Measurements from ENCODE around the gene KL. TPM values are rescaled to one million over a fixed set of nuclear protein-coding genes. Genes with fewer than 3 reads are reported as not detected.

Gene KL
- total RNA-seq, 2 experiments from 2014 or later: 0.23 TPM; not detected in 1

DNA sequence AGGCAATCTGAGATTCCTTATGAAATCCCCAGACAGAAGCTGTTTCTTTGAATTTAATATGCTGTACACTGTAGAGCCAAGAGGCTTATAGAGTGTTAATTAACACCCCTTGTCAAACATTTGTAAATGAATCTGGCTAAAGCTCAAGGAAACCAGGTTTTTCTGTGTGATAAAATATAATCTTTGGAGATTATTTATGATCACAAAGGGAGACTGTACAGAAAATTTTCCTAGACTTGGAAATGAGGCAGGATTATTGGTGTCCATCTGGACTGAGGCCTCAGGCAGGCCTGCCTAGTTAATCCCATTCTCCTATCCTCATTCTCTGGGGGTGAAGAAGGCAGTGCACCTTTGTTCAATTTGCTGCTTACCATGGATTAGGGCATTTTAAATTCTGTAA, 17.8 kb downstream of the KL start:
- H3K27ac Mint-ChIP-seq: no peak overlapping the region
- CTCF ChIA-PET: no interaction called here
- H3K27me3 Mint-ChIP-seq: peaks cover 16% of the 10 kb centered on the region
- ATAC-seq (no peak), DNase-seq (no peak)
- peaks cover 9% of the 10 kb centered on the region for H3K4me1 Mint-ChIP-seq
- peaks cover 2% of the 10 kb centered on the region for H3K36me3 Mint-ChIP-seq
- no peak overlapping the region for H3K4me3 Mint-ChIP-seq
- no peaks in the 10 kb centered on the region for H3K9me3 Mint-ChIP-seq (ENCODE audit: low read depth)

GRCh38 chr13:33034882-33035520, 18.8 kb downstream of the KL start:
- no peaks in the 10 kb centered on the region for H3K9me3 Mint-ChIP-seq (ENCODE audit: low read depth)
- H3K4me1 Mint-ChIP-seq: peaks cover 9% of the 10 kb centered on the region
- H3K27ac Mint-ChIP-seq: no peak overlapping the region
- CTCF ChIA-PET: no interaction called here
- H3K4me3 Mint-ChIP-seq: no peak overlapping the region
- peaks cover 2% of the 10 kb centered on the region for H3K36me3 Mint-ChIP-seq
- DNase-seq (no peak), ATAC-seq (no peak)
- peaks cover 22% of the 10 kb centered on the region for H3K27me3 Mint-ChIP-seq

GRCh38 chr13:33037673-33038072, 21.4 kb downstream of the KL start:
- no peak overlapping the region for H3K27ac Mint-ChIP-seq
- peaks cover 9% of the 10 kb centered on the region for H3K4me1 Mint-ChIP-seq
- CTCF ChIA-PET: no interaction called here
- peaks cover 2% of the 10 kb centered on the region for H3K36me3 Mint-ChIP-seq
- ATAC-seq (no peak), DNase-seq (no peak)
- peaks cover 27% of the 10 kb centered on the region for H3K27me3 Mint-ChIP-seq
- no peak overlapping the region for H3K4me3 Mint-ChIP-seq
- no peaks in the 10 kb centered on the region for H3K9me3 Mint-ChIP-seq (ENCODE audit: low read depth)

- ATAC-seq (no peak), DNase-seq (no peak)
- Mint-ChIP-seq H3K9me3 (ENCODE audit: low read depth) (no peaks in the 10 kb centered on the region), H3K4me1 (no peaks in the 10 kb centered on the region), H3K4me3 (no peak overlapping the region), H3K27ac (no peak overlapping the region), H3K27me3 (peaks cover 38% of the 10 kb centered on the region), H3K36me3 (no peaks in the 10 kb centered on the region)
- CTCF ChIA-PET: no interaction called here
Observed at GRCh38 chr13:33040090-33040489, 23.9 kb downstream of the KL start.

DNA sequence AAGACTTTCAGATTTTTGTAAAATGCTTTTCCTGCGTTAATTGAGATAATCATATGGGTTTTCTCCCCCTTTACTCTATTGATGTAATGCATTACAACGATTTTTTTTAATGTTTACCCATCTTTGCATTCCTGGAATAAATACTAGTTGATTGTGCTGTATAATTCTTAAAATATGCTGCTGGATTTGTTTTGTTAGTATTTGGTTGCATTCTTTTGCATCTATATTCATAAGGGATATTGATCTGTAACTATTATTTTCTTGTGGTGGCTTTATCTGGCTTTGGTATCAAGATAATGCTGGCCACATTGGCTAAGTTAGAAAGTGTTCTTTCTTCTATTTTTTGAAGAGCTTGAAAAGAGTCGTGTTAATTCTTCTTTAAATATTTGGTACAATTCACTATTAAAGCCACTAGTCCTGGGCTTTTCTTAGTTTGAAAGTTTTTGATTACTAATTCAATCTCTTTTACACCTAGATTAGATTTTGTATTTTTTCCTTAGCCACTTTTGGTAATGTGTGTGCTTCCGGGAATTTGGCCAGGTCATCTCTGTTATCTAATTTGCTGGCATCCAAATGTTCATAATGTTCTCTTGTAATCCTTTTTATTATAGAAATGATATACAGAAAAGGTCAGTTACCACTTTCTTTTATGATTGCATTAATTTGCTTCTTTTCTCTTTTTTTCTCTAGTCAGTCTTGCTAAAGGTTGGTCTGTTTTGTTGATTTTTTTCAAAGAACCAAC, 29.8 kb downstream of the KL start:
- DNase-seq (no peak), ATAC-seq (no peak)
- CTCF ChIA-PET: no interaction called here
- Mint-ChIP-seq H3K27me3 (peaks cover 47% of the 10 kb centered on the region), H3K36me3 (no peaks in the 10 kb centered on the region), H3K27ac (no peak overlapping the region), H3K9me3 (ENCODE audit: low read depth) (no peaks in the 10 kb centered on the region), H3K4me1 (no peaks in the 10 kb centered on the region), H3K4me3 (no peak overlapping the region)

GRCh38 chr13:33050161-33050560, 33.9 kb downstream of the KL start:
- CTCF ChIA-PET: no interaction called here
- no peak for ATAC-seq
- no peaks in the 10 kb centered on the region for H3K9me3 Mint-ChIP-seq (ENCODE audit: low read depth)
- H3K4me3 Mint-ChIP-seq: no peak overlapping the region
- no peaks in the 10 kb centered on the region for H3K36me3 Mint-ChIP-seq
- H3K27ac Mint-ChIP-seq: no peak overlapping the region
- DNase-seq: no peak
- no peaks in the 10 kb centered on the region for H3K4me1 Mint-ChIP-seq
- H3K27me3 Mint-ChIP-seq: peaks cover 28% of the 10 kb centered on the region

- Mint-ChIP-seq H3K4me3 (no peak overlapping the region), H3K36me3 (no peaks in the 10 kb centered on the region), H3K9me3 (ENCODE audit: low read depth) (no peaks in the 10 kb centered on the region), H3K4me1 (no peaks in the 10 kb centered on the region), H3K27me3 (peaks cover 18% of the 10 kb centered on the region), H3K27ac (no peak overlapping the region)
- DNase-seq: no peak
- CTCF ChIA-PET: no interaction called here
- no peak for ATAC-seq
Observed at GRCh38 chr13:33051632-33052031, 35.4 kb downstream of the KL start.

DNA sequence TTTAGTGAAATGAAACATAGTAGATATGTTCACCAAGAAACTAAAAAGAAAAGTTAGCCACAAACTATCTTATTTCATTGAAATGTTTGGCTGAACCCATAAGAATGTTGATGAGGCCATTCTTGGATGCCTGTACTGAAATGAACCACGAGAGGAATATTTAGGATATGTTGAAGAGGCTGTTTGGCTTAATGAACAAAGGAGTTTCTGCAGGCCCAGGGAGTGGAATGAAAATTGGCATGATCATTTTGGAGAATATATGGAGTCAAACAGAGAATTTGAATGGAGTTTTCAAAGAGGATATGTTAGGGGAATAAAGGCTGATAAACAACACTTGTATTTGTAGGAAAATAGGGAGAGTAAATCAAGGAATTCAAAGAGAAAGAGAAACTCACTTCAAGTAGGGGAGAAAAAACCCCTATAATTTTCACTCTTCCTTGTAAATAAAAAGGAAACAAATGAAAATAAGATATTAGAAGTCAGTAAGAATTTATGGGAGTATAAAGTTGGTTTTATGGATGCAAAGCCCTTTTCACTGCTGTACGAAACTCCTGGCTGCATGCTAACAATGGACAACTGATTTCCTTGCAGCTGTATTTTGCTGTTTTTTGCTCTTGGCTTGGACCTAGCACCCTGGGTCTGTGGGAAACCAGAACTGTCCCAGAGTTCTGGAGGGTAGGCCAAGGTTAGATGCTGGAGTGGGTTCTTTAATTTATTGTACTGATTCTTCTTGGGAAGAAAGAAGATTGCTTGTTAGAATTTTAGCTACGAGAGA, 36.5 kb downstream of the KL start:
- Mint-ChIP-seq H3K36me3 (no peaks in the 10 kb centered on the region), H3K27me3 (peaks cover 14% of the 10 kb centered on the region), H3K27ac (no peak overlapping the region), H3K9me3 (ENCODE audit: low read depth) (no peaks in the 10 kb centered on the region), H3K4me3 (no peak overlapping the region), H3K4me1 (no peaks in the 10 kb centered on the region)
- no peak for ATAC-seq
- DNase-seq: no peak
- CTCF ChIA-PET: no interaction called here

GRCh38 chr13:33053397-33054066, 37.3 kb downstream of the KL start:
- CTCF ChIA-PET: no interaction called here
- H3K27me3 Mint-ChIP-seq: peaks cover 8% of the 10 kb centered on the region
- ATAC-seq (no peak), DNase-seq (no peak)
- no peaks in the 10 kb centered on the region for H3K4me1 Mint-ChIP-seq
- no peaks in the 10 kb centered on the region for H3K9me3 Mint-ChIP-seq (ENCODE audit: low read depth)
- no peaks in the 10 kb centered on the region for H3K36me3 Mint-ChIP-seq
- H3K4me3 Mint-ChIP-seq: no peak overlapping the region
- H3K27ac Mint-ChIP-seq: no peak overlapping the region

GRCh38 chr13:33057019-33057780, 41.0 kb downstream of the KL start:
- DNase-seq (no peak), ATAC-seq (no peak)
- CTCF ChIA-PET: no interaction called here
- Mint-ChIP-seq H3K4me3 (no peak overlapping the region), H3K36me3 (no peaks in the 10 kb centered on the region), H3K4me1 (no peaks in the 10 kb centered on the region), H3K27me3 (no peaks in the 10 kb centered on the region), H3K9me3 (ENCODE audit: low read depth) (no peaks in the 10 kb centered on the region), H3K27ac (no peak overlapping the region)

DNA sequence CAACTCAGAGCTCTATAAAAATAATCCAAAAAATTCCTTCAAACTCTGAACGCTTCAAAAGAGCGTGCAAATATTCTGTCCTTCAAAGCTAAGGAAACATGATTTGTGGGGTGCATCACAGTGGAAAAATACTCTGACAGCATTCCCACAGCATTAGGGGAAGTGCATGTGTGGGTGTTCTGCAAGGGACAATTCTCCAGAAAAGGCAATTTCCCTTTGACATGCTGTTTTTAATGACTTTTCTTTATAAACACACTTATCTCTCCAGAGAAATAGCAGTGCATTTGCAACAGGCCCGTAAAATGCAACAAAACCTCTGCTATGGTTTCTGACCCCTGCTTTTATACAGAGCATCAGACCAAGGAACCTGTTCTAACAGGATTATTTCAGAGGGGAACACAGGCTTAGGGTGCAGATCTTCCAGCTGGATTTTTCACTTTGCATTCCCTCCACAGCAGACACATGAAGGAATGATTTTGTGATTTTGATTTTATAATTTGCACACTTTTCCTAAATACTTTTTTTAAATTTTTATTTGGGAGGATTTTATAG, 42.6 kb downstream of the KL start:
- H3K27ac Mint-ChIP-seq: no peak overlapping the region
- DNase-seq (no peak), ATAC-seq (no peak)
- CTCF ChIA-PET: interaction anchor here (0.7 kb wide), 1 partner anchor 254 kb away, joined by 3 read pairs; no protein-coding TSS in a partner anchor
- no peak overlapping the region for H3K4me3 Mint-ChIP-seq
- peaks cover 2% of the 10 kb centered on the region for H3K27me3 Mint-ChIP-seq
- no peaks in the 10 kb centered on the region for H3K4me1 Mint-ChIP-seq
- H3K9me3 Mint-ChIP-seq (ENCODE audit: low read depth): no peaks in the 10 kb centered on the region
- no peaks in the 10 kb centered on the region for H3K36me3 Mint-ChIP-seq

GRCh38 chr13:33060815-33061214, 44.6 kb downstream of the KL start:
- ATAC-seq: no peak
- CTCF ChIA-PET: no interaction called here
- DNase-seq: no peak
- Mint-ChIP-seq H3K9me3 (ENCODE audit: low read depth) (no peaks in the 10 kb centered on the region), H3K27ac (no peak overlapping the region), H3K4me1 (no peaks in the 10 kb centered on the region), H3K27me3 (peaks cover 5% of the 10 kb centered on the region), H3K4me3 (no peak overlapping the region), H3K36me3 (no peaks in the 10 kb centered on the region)

GRCh38 chr13:33066329-33066728, 50.1 kb downstream of the KL start:
- Mint-ChIP-seq H3K27me3 (peaks cover 12% of the 10 kb centered on the region), H3K4me1 (no peaks in the 10 kb centered on the region), H3K36me3 (no peaks in the 10 kb centered on the region), H3K9me3 (ENCODE audit: low read depth) (no peaks in the 10 kb centered on the region), H3K27ac (no peak overlapping the region), H3K4me3 (no peak overlapping the region)
- ATAC-seq: no peak
- CTCF ChIA-PET: no interaction called here
- no peak for DNase-seq
